GM13977 (cell line): ENCODE measurements around the gene MFN2.
A peak's percentile ranks its signal among the peaks of the same experiment; 100 is the strongest.
"Not testable (repeated sequence)": the region's sequence is repeated elsewhere in the genome, so short reads cannot be mapped to it uniquely, and the experiment has no call there.

ENCODE experiments used
- DNase-seq: peaks from one replicate; pipeline ENCODE4 v3.0.0; 2012; ENCODE audit warnings: low spot score
- in situ Hi-C: fragments of 300-500 bp; cut with MboI; formaldehyde crosslinking; loops from one replicate; pipeline ENCODE4 v1.12.0; 2022; ENCODE audit warnings: low sequenced_read_pairs, low pct_unique_long_range_greater_than_20kb, mixed read lengths, inconsistent platforms; ENCODE audit not compliant: unreplicated experiment
- TF ChIP-seq, protein P1 (sequence below): IDR thresholded peaks from 2 replicates; pipeline ENCODE4 v1.5.1; 2012; ENCODE audit warnings: mild to moderate bottlenecking, control low read depth; ENCODE audit not compliant: insufficient read depth; ENCODE audit errors: extremely low read depth, missing control alignments

MFN2 gene

DNA sequence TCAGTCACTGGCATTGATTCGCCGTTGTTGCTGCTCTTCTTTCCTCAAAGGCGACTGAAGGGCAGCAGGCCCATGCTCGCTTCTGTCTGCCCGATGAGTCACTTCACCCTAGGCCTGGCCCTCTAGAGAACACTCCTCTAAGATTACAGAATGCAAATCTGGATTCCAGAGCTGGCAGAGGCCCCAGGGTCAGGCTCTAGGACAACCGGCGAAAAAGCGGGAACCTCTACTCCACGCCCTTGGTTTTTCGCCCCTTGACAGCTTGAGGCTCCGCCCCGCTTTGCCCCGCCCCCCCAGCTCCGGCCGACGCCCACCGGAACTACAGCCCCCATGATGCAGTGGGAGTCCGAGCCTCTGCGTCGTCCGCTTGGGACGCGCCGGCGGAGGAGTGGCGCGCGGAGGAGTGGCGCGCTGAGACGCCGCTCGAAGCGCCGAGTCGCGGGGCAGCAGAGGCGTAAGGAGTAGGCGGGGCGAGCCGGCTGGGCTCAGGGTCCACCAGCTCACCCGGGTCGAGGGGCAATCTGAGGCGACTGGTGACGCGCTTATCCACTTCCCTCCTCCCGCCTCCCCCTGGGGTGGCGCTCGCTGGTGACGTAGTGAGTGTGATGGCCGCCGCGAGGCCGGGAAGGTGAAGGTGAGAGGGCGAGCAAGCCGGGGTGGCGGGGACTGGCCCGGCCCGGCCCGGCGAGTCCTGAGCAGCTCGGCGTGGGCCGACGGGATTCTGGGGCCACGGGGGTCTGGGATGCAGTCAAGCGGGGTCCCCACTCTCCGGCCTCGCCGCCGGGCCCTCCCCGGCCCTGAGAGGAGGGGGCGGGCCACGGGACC, at the start of gene MFN2:
MFN2 (plus strand) TSS at position 594 of the 825 bp plus-strand sequence. CDS start 8,725 bp downstream, outside the sequence.
- peak; percentile 99 for DNase-seq
- TF ChIP-seq, protein P1, sequence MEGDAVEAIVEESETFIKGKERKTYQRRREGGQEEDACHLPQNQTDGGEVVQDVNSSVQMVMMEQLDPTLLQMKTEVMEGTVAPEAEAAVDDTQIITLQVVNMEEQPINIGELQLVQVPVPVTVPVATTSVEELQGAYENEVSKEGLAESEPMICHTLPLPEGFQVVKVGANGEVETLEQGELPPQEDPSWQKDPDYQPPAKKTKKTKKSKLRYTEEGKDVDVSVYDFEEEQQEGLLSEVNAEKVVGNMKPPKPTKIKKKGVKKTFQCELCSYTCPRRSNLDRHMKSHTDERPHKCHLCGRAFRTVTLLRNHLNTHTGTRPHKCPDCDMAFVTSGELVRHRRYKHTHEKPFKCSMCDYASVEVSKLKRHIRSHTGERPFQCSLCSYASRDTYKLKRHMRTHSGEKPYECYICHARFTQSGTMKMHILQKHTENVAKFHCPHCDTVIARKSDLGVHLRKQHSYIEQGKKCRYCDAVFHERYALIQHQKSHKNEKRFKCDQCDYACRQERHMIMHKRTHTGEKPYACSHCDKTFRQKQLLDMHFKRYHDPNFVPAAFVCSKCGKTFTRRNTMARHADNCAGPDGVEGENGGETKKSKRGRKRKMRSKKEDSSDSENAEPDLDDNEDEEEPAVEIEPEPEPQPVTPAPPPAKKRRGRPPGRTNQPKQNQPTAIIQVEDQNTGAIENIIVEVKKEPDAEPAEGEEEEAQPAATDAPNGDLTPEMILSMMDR: no peak
- in situ Hi-C loops: no loop called here

DNA sequence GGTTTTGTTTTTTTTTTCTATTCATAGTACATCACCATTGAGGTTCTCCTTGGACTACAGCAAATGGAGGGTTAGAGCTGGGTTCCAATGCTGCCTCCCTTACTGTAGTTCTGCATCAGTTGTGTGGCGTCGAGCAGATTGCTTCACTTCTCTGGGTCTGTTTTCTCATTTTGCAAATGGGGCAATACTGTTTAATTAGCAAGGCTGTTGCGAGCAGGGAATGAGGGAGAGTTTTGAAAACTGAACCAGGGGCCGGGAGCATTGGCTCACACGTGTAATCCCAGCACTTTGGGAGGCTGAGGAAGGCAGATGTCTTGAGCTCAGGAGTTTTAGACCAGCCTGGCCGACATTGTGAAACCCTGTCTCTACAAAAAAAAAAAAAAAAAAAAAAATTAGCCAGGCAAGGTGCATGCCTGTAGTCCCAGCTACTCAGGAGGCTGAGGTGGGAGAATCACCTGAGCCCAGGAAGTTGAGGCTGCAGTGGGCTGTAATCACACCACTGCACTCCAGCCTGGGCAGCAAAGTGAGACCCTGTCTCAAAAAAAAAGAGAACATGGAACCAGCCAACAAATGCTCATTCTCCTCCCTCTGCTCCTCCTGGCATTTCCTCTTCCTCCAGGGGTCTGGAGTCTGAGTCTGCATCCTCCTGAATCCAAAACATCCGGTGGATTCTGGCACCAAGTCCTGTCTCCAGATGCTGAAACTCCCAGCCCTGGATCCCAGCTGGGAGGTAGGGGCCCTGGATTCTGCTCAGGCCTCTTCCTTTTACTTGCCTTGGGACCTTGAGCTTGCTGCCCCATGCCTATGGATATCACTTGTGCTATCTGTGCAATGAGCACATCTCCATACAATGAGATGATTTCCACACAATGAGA, 49.4 kb upstream of the MFN2 start:
- no peak for DNase-seq
- in situ Hi-C loops: no loop called here
- TF ChIP-seq, protein P1: no peak

DNA sequence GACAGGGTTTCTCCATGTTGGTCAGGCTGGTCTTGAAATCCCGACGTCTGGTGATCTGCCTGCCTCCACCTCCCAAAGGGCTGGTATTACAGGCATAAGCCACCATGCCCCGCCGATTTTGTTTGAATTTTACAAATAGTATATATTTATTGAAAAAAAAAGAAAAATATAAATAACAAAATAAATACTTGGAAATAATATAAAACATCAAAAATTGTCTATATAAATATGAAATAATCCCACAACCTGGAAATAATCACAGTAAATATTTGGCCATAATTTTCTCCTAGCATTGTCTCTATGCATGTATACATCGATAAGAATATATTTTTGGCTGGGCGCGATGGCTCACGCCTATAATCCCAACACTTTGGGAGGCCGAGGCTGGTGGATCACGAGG, 48.4 kb upstream of the MFN2 start:
- no peak for DNase-seq
- TF ChIP-seq, protein P1: no peak
- in situ Hi-C loops: no loop called here

DNA sequence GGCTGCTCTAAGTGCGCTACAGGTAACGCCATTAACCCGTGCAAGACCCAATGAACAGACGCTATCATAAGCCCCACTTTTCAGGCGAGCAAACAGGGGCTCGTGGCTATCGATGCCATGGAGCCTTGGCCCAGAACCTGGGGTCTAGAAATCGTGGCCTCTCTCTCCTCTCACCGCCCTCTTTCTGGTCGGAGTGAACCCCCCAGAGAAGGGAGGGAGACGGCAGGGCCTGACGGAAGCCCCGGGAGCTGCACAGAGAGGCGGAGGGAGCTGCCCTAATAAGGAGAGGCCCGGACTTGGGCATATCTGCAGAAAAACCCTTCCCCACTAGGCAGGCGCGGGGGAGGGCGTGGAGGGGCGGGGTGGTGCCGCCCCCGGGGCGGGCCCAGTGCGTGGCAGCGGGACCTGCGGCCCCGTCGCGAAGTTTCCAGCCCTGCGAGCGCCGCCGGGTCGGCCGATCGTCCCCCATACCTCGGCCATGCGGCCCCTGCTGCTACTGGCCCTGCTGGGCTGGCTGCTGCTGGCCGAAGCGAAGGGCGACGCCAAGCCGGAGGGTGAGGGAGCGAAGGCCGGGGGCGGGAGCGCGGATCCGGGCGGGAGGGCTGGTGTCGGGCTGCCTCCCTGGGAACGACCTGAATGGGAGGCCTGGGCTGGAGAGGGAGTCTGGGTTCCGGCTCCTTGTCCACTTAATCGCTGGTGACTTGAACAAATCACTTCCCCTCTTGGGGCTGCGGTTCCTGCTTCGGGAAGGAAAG, 45.8 kb upstream of the MFN2 start, which contains the start of gene PLOD1:
PLOD1 (plus strand) TSS at position 416 of the 755 bp plus-strand sequence; CDS start at position 479, 63 bp downstream.
- DNase-seq: peak; percentile 95
- in situ Hi-C loops: no loop called here
- TF ChIP-seq, protein P1: no peak

DNA sequence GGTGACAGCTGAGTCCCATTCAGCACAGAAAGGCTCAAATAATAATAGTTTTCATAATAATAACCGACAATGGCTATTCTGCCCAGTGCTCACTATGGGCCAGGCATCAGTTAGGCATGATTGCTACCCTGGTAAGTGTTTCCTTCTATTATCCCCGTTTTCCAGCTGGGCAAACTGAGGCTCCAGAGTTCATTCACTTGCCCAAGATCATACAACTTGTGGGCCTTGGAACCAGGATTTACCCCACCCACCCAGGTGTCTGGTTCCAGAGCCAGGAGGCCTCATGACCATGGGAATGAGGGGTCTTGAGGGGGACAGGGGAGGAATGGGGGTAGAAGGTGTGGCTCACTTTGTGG, 45.2 kb upstream of the MFN2 start:
- in situ Hi-C loops: no loop called here
- TF ChIP-seq, protein P1: no peak

DNA sequence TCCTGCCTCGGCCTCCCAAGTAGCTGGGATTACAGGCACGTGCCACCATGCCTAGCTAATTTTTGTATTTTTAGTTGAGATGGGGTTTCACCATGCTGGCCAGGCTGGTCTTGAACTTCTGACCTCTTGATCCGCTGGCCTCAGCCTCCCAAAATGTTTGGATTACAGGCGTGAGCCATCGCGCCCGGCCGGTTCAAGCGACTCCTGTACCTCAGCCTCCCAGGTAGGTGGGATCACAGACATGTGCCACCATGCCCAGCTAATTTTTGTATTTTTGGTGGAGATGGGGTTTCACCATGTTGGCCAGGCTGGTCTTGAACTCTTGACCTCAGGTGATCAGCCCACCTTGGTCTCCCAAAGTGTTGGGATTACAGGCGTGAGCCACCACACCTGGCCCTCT, 44.5 kb upstream of the MFN2 start:
- in situ Hi-C loops, DNase-seq: not testable (repeated sequence)

More for the DNA sequence above, 45.2 kb upstream of the MFN2 start:
- DNase-seq: no peak
